A673 (cell line): Measurements from ENCODE around the gene TNS1. TPM values are rescaled to one million over a fixed set of nuclear protein-coding genes. Genes with fewer than 3 reads are reported as not detected.

Experiments
- BruUV-seq: library from RNA; stranded (reverse); fragments of 400-500 nt; replicated peaks from 2 replicates; lab custom pipeline; 2021; lab: Mats Ljungman, UMichigan
- CTCF ChIA-PET: fragments of 300-600 bp; sonication (Branson Sonifier 250); formaldehyde crosslinking; loops from one replicate; lab custom pipeline; 2022; ENCODE audit warnings: antibody characterized with exemption; lab: Charles Lee
- POLR2A ChIA-PET: fragments of 300-600 bp; sonication (Branson Sonifier 250); formaldehyde crosslinking; loops from one replicate; lab custom pipeline; 2022; ENCODE audit warnings: antibody characterized with exemption; ENCODE audit not compliant: low non-redundant PET; lab: Charles Lee
- DNase-seq: peaks from one replicate; pipeline ENCODE4 v3.0.0-alpha.2; 2015; ENCODE audit warnings: low spot score
- H3K27ac ChIP-seq: fragments of 200-600 bp; sonication (generic); 2 replicates; pipeline ENCODE4 v1.5.1; 2016; ENCODE audit warnings: mixed run types, low read depth, mild to moderate bottlenecking, mixed read lengths, antibody characterized with exemption, low read length; ENCODE audit not compliant: poor library complexity, severe bottlenecking
- H3K27me3 ChIP-seq: fragments of 200-600 bp; sonication (generic); replicated peaks from 2 replicates; pipeline ENCODE4 v1.6.1; 2017; ENCODE audit warnings: mixed run types, low read depth, mild to moderate bottlenecking, mixed read lengths, antibody characterized with exemption, low read length; ENCODE audit not compliant: insufficient read depth, poor library complexity
- H3K36me3 ChIP-seq: fragments of 200-600 bp; sonication (generic); 2 replicates; pipeline ENCODE4 v1.6.1; 2016; ENCODE audit warnings: mixed run types, mild to moderate bottlenecking, mixed read lengths, antibody characterized with exemption, low read length; ENCODE audit not compliant: insufficient read depth, poor library complexity, severe bottlenecking
- H3K4me1 ChIP-seq: fragments of 200-600 bp; sonication (generic); 2 replicates; pipeline ENCODE4 v1.6.1; 2017; ENCODE audit warnings: mixed run types, mild to moderate bottlenecking, mixed read lengths, antibody characterized with exemption, low read length; ENCODE audit not compliant: insufficient read depth, poor library complexity, severe bottlenecking
- H3K4me3 ChIP-seq: fragments of 200-600 bp; sonication (generic); 2 replicates; pipeline ENCODE4 v1.5.1; 2016; ENCODE audit warnings: low read depth, mixed run types, mild to moderate bottlenecking, mixed read lengths, low read length; ENCODE audit not compliant: poor library complexity, severe bottlenecking
- H3K9me3 ChIP-seq: fragments of 200-600 bp; sonication (generic); 2 replicates; pipeline ENCODE4 v1.6.1; 2016; ENCODE audit warnings: mixed run types, low read depth, mild to moderate bottlenecking, mixed read lengths, antibody characterized with exemption, low read length; ENCODE audit not compliant: poor library complexity, severe bottlenecking
- CTCF ChIP-seq: fragments of 300-800, 200-600 bp; sonication (generic); conservative IDR thresholded peaks from 2 replicates; pipeline ENCODE4 v1.5.1; 2017; ENCODE audit warnings: low read depth, mild to moderate bottlenecking, antibody characterized with exemption, low read length, moderate library complexity, mixed read lengths
- EZH2 ChIP-seq: fragments of 200-600 bp; sonication (generic); IDR thresholded peaks from 2 replicates; pipeline ENCODE4 v1.6.1; 2017; ENCODE audit warnings: borderline replicate concordance, low read depth, mild to moderate bottlenecking, mixed read lengths, antibody characterized with exemption, low read length; ENCODE audit not compliant: poor library complexity, severe bottlenecking
- intact Hi-C: fragments of 100-400 bp; cut with micrococcal nuclease; formaldehyde crosslinking; loops from one replicate; pipeline ENCODE4 v1.10.0; 2022; ENCODE audit not compliant: unreplicated experiment
- total RNA-seq: library from RNA; stranded (reverse); gene quantifications from 2 replicates; pipeline ENCODE4 v1.2.3, GENCODE V29; 2021

The TNS1 gene
- total RNA-seq, 1 experiment from 2014 or later, result 99.6 TPM

GRCh38 chr2:217956586-217957457 is 46.0 kb downstream of the TNS1 start:
- Histone ChIP-seq H3K9me3 (no peaks in the 10 kb centered on the region), H3K36me3 (no peaks in the 10 kb centered on the region), H3K27me3 (no peaks in the 10 kb centered on the region), H3K4me1 (no peaks in the 10 kb centered on the region), H3K27ac (no peak overlapping the region), H3K4me3 (no peak overlapping the region)
- CTCF ChIA-PET, result no interaction called here
- POLR2A ChIA-PET, result no interaction called here
- intact Hi-C loops, result no loop called here
- no peak for DNase-seq
- TF ChIP-seq EZH2, result no peak
- no peak for TF ChIP-seq CTCF
- BruUV-seq, result no TSS peak

GRCh38 chr2:217955881-217956493 is 46.8 kb downstream of the TNS1 start:
- CTCF ChIA-PET, result no interaction called here
- BruUV-seq, result no TSS peak

More at GRCh38 chr2:217955881-217956493, 46.8 kb downstream of the TNS1 start:
- H3K27ac ChIP-seq, result no peak overlapping the region
- POLR2A ChIA-PET, result no interaction called here
- H3K9me3 ChIP-seq, result no peaks in the 10 kb centered on the region
- no peaks in the 10 kb centered on the region for H3K27me3 ChIP-seq
- no peak overlapping the region for H3K4me3 ChIP-seq
- intact Hi-C loops, result no loop called here
- no peak for TF ChIP-seq EZH2
- no peak for TF ChIP-seq CTCF
- no peaks in the 10 kb centered on the region for H3K4me1 ChIP-seq
- no peaks in the 10 kb centered on the region for H3K36me3 ChIP-seq
- DNase-seq, result no peak
